GM21717 (cell line): ENCODE results near the gene LYST.
"Not testable (repeated sequence)": the region's sequence is repeated elsewhere in the genome, so short reads cannot be mapped to it uniquely, and the experiment has no call there.

Experiments used
- ATAC-seq: cut with Tn5 transposase; IDR thresholded peaks from one replicate; pipeline ENCODE4 v1.9.1; 2021; ENCODE audit warnings: mild to moderate bottlenecking, moderate library complexity; ENCODE audit not compliant: unreplicated experiment

LYST gene

GRCh38 chr1:235670157-235670776 lies 196.4 kb downstream of the LYST start:
- no peak for ATAC-seq

- no peak for ATAC-seq
These were observed 197.4 kb downstream of the LYST start for GRCh38 chr1:235669277-235669676.

GRCh38 chr1:235663628-235664027 lies 203.1 kb downstream of the LYST start:
- ATAC-seq, result no peak

- ATAC-seq, result no peak
These were observed 205.1 kb downstream of the LYST start for GRCh38 chr1:235661568-235661967.

- no peak for ATAC-seq
These were observed 207.4 kb downstream of the LYST start for GRCh38 chr1:235659186-235659771.

GRCh38 chr1:235657747-235658526 lies 208.8 kb downstream of the LYST start:
- ATAC-seq, result no peak

- ATAC-seq, result no peak
These were observed 209.4 kb downstream of the LYST start for GRCh38 chr1:235657269-235657668.

- ATAC-seq, result no peak
These were observed 214.3 kb downstream of the LYST start for GRCh38 chr1:235652364-235652763.

- no peak for ATAC-seq
These were observed 215.4 kb downstream of the LYST start for GRCh38 chr1:235651170-235651806.

- ATAC-seq, result no peak
These were observed 216.2 kb downstream of the LYST start for GRCh38 chr1:235650341-235651169.

GRCh38 chr1:235649368-235650163 lies 217.1 kb downstream of the LYST start, which contains the start of gene GNG4:
Gene GNG4 (minus strand): TSS chr1:235649784. CDS start chr1:235583838, 65,946 bp downstream.
- ATAC-seq, result peak; percentile 44

- ATAC-seq, result peak; percentile 56
These were observed 217.7 kb downstream of the LYST start for GRCh38 chr1:235648954-235649367.

GRCh38 chr1:235648407-235648907 lies 218.2 kb downstream of the LYST start:
- ATAC-seq, result no peak

GRCh38 chr1:235647537-235647936 lies 219.2 kb downstream of the LYST start:
- ATAC-seq, result not testable (repeated sequence)

- ATAC-seq, result no peak
These were observed 220.2 kb downstream of the LYST start for GRCh38 chr1:235646463-235646862.

- no peak for ATAC-seq
These were observed 221.9 kb downstream of the LYST start for GRCh38 chr1:235644693-235645305.

- ATAC-seq, result no peak
These were observed 222.6 kb downstream of the LYST start for GRCh38 chr1:235643837-235644692.

GRCh38 chr1:235642943-235643371 lies 223.7 kb downstream of the LYST start:
- no peak for ATAC-seq
